K562 (cell line): ENCODE data around the gene TPCN1. TPM values are rescaled to one million over a fixed set of nuclear protein-coding genes. Genes with fewer than 3 reads are reported as not detected.

Source experiments
- GATAD2B ChIP-seq: fragments of 450-650 bp; IDR thresholded peaks from 2 replicates; pipeline ENCODE4 v1.6.1; 2017; ENCODE audit warnings: mild to moderate bottlenecking, borderline replicate concordance
- GTF2F1 ChIP-seq: IDR thresholded peaks from 2 replicates; pipeline ENCODE4 v1.6.1; 2011; ENCODE audit warnings: low read depth, low read length, improper control_type of control experiment
- KLF13 ChIP-seq: fragments of 450-650 bp; IDR thresholded peaks from 2 replicates; pipeline ENCODE4 v1.6.1; 2016; ENCODE audit warnings: missing genetic modification characterization, low read depth, mild to moderate bottlenecking, missing compliant biosample characterization, moderate library complexity, borderline replicate concordance
- MECOM ChIP-seq: fragments of 250-450 bp; sonication (Bioruptor Pico); IDR thresholded peaks from 2 replicates; pipeline ENCODE4 v1.8.0; 2022; ENCODE audit warnings: inconsistent platforms
- PCBP1 ChIP-seq: fragments of 200-400 bp; formaldehyde crosslinking; IDR thresholded peaks from 2 replicates; pipeline ENCODE4 v1.6.1; 2018; ENCODE audit warnings: mild to moderate bottlenecking, low read depth, low read length; ENCODE audit not compliant: poor library complexity, severe bottlenecking
- POLR2H ChIP-seq: IDR thresholded peaks from 2 replicates; pipeline ENCODE4 v1.6.1; 2016; ENCODE audit warnings: missing genetic modification characterization, low read depth, mild to moderate bottlenecking, control low read depth, missing compliant biosample characterization, moderate library complexity
- RBM14 ChIP-seq: fragments of 200-400 bp; formaldehyde crosslinking; IDR thresholded peaks from 2 replicates; pipeline ENCODE4 v1.6.1; 2018; ENCODE audit warnings: low read depth, mild to moderate bottlenecking, low read length, moderate library complexity, borderline replicate concordance; ENCODE audit not compliant: insufficient read depth
- SRSF7 ChIP-seq: fragments of 200-400 bp; formaldehyde crosslinking; optimal IDR thresholded peaks from 2 replicates; pipeline ENCODE3; 2017; ENCODE audit warnings: mild to moderate bottlenecking, low read depth, low read length
- STAG1 ChIP-seq: sonication (generic); formaldehyde crosslinking; IDR thresholded peaks from 2 replicates; pipeline ENCODE4 v1.5.0; 2020; ENCODE audit warnings: missing genetic modification reagents, borderline replicate concordance
- TAL1 ChIP-seq: fragments of 450-650 bp; IDR thresholded peaks from 2 replicates; pipeline ENCODE4 v1.6.1; 2016; ENCODE audit warnings: mild to moderate bottlenecking
- polyA plus RNA-seq, 8 experiments: library from polyadenylated mRNA; depleted of rRNA in 4 of 8; stranded (reverse) in 5 of 8; unstranded in 3 of 8; fragments of >200 nt; fragmentation: Nextera tagmentation in 2 of 8; fragmentation: Illumina TruSeq in 1 of 8; extraction: Ambion mirVana in 2 of 8; extraction: Trizol in 1 of 8; gene quantifications; 2 replicates each; pipeline versions ENCODE4 v1.2.1 to v1.2.3, GENCODE V29; 2011 to 2014; ENCODE audit warnings: inconsistent platforms in 1 of 8, missing spikeins in 1 of 8
- total RNA-seq, 7 experiments: library from RNA; depleted of rRNA in 6 of 7; stranded (reverse); fragments of >200 nt in 6 of 7; fragmentation: Illumina TruSeq in 2 of 7; extraction: Trizol in 2 of 7; gene quantifications; 2 replicates each; pipeline versions ENCODE4 v1.2.1 to v1.2.3, GENCODE V29; 2011 to 2021; ENCODE audit warnings: low replicate concordance in 1 of 7
- TF ChIP-seq, protein P1 (sequence below): fragments of 250-450 bp; sonication (Bioruptor Pico); IDR thresholded peaks from 2 replicates; pipeline ENCODE4 v1.4.0; 2020; ENCODE audit warnings: mild to moderate bottlenecking, moderate library complexity
- TF ChIP-seq, protein P2 (sequence below), 2 experiments: fragments of 200-800 bp in 1 of 2; sonication (Bioruptor generic) in 1 of 2; sonication (generic) in 1 of 2; formaldehyde crosslinking in 1 of 2; IDR thresholded peaks in 1 of 2; conservative IDR thresholded peaks in 1 of 2; 2 replicates each; pipeline versions ENCODE4 v1.5.0 to v1.6.1; 2016 to 2020; ENCODE audit warnings: missing compliant biosample characterization in 1 of 2, missing genetic modification characterization in 1 of 2, missing genetic modification reagents in 1 of 2
- TF ChIP-seq, protein P3 (sequence below): fragments of 250-450 bp; sonication (Bioruptor Pico); IDR thresholded peaks from 2 replicates; pipeline ENCODE4 v1.5.0; 2022; ENCODE audit warnings: mild to moderate bottlenecking
- TF ChIP-seq, protein P4 (sequence below): sonication (generic); formaldehyde crosslinking; IDR thresholded peaks from 2 replicates; pipeline ENCODE4 v1.8.0; 2022; ENCODE audit warnings: missing genetic modification reagents, mild to moderate bottlenecking, moderate library complexity, borderline replicate concordance
- TF ChIP-seq, protein P5 (sequence below): fragments of 250-450 bp; sonication (Bioruptor Pico); IDR thresholded peaks from 2 replicates; pipeline ENCODE4 v1.9.0; 2021; ENCODE audit warnings: mild to moderate bottlenecking, inconsistent platforms

TPCN1 gene
- total and polyA plus RNA-seq, 9 of the 15 experiments (the other 6 are each of a cell fraction or from before 2014, with no cell fraction given), result 0.80 to 23.8 (median 7.4) TPM

DNA sequence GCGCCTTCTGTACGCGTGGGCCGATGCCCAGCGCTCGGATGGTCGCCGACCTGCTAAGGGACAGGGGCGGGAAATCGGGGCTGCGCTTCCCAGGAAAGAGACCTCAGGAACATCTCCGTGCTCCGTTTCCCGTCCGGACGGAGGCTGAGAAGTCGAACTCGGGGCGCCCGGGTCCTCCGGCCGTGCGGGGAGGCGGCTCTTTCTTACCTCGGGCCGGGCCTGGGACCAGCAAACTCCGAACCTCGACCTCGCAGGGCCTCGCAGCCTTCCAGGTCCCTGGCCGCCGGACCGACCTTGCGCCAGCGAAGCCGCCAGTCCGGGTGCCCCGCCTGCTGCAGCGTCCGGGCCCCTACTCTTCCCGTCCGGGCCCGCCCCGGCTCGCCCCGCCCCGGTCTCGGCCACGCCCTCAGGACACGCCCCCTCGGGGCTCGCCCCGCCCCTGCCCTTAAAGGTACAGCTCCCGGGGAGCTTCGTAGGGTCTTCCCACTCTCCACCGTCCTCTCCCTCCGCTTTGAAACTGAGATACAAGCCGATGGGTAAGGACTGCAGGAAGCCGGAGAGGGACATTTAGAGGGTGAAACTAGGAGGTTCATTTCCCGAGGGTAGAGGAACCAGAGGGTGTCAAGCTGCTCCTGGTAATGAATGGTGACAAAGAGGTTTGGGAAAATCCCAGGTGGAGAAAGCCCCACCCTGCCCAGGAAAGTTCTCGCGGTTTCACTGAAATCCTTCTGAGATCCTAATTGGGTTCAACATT, 113.7 kb downstream of the TPCN1 start, which contains the start of gene SLC8B1 (continued):
- TF ChIP-seq KLF13 (tag) (no peak), PCBP1 (no peak), GATAD2B (peak; percentile 25; the same call in 1 of the 2 replicates), MECOM (CRISPR knock-in tag) (no peak), RBM14 (no peak), POLR2H (tag) (peak; percentile 65), TAL1 (no peak), SRSF7 (no peak), STAG1 (CRISPR knock-in tag) (peak; percentile 49), GTF2F1 (no peak)
- TF ChIP-seq, protein P1, sequence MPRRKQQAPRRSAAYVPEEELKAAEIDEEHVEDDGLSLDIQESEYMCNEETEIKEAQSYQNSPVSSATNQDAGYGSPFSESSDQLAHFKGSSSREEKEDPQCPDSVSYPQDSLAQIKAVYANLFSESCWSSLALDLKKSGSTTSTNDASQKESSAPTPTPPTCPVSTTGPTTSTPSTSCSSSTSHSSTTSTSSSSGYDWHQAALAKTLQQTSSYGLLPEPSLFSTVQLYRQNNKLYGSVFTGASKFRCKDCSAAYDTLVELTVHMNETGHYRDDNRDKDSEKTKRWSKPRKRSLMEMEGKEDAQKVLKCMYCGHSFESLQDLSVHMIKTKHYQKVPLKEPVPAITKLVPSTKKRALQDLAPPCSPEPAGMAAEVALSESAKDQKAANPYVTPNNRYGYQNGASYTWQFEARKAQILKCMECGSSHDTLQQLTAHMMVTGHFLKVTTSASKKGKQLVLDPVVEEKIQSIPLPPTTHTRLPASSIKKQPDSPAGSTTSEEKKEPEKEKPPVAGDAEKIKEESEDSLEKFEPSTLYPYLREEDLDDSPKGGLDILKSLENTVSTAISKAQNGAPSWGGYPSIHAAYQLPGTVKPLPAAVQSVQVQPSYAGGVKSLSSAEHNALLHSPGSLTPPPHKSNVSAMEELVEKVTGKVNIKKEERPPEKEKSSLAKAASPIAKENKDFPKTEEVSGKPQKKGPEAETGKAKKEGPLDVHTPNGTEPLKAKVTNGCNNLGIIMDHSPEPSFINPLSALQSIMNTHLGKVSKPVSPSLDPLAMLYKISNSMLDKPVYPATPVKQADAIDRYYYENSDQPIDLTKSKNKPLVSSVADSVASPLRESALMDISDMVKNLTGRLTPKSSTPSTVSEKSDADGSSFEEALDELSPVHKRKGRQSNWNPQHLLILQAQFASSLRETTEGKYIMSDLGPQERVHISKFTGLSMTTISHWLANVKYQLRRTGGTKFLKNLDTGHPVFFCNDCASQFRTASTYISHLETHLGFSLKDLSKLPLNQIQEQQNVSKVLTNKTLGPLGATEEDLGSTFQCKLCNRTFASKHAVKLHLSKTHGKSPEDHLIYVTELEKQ (CRISPR knock-in tag), result no peak
- TF ChIP-seq, protein P2, sequence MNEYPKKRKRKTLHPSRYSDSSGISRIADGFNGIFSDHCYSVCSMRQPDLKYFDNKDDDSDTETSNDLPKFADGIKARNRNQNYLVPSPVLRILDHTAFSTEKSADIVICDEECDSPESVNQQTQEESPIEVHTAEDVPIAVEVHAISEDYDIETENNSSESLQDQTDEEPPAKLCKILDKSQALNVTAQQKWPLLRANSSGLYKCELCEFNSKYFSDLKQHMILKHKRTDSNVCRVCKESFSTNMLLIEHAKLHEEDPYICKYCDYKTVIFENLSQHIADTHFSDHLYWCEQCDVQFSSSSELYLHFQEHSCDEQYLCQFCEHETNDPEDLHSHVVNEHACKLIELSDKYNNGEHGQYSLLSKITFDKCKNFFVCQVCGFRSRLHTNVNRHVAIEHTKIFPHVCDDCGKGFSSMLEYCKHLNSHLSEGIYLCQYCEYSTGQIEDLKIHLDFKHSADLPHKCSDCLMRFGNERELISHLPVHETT (CRISPR knock-in tag; conservative IDR thresholded peaks at IDR 0.05 in 1 of 2, IDR thresholded peaks at IDR 0.05 in 1 of 2), result no peak
- TF ChIP-seq, protein P3, sequence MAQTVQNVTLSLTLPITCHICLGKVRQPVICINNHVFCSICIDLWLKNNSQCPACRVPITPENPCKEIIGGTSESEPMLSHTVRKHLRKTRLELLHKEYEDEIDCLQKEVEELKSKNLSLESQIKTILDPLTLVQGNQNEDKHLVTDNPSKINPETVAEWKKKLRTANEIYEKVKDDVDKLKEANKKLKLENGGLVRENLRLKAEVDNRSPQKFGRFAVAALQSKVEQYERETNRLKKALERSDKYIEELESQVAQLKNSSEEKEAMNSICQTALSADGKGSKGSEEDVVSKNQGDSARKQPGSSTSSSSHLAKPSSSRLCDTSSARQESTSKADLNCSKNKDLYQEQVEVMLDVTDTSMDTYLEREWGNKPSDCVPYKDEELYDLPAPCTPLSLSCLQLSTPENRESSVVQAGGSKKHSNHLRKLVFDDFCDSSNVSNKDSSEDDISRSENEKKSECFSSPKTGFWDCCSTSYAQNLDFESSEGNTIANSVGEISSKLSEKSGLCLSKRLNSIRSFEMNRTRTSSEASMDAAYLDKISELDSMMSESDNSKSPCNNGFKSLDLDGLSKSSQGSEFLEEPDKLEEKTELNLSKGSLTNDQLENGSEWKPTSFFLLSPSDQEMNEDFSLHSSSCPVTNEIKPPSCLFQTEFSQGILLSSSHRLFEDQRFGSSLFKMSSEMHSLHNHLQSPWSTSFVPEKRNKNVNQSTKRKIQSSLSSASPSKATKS, result no peak
- TF ChIP-seq, protein P4, sequence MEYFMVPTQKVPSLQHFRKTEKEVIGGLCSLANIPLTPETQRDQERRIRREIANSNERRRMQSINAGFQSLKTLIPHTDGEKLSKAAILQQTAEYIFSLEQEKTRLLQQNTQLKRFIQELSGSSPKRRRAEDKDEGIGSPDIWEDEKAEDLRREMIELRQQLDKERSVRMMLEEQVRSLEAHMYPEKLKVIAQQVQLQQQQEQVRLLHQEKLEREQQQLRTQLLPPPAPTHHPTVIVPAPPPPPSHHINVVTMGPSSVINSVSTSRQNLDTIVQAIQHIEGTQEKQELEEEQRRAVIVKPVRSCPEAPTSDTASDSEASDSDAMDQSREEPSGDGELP, result peak; percentile 9; the same call in 1 of the 2 replicates
- TF ChIP-seq, protein P5, sequence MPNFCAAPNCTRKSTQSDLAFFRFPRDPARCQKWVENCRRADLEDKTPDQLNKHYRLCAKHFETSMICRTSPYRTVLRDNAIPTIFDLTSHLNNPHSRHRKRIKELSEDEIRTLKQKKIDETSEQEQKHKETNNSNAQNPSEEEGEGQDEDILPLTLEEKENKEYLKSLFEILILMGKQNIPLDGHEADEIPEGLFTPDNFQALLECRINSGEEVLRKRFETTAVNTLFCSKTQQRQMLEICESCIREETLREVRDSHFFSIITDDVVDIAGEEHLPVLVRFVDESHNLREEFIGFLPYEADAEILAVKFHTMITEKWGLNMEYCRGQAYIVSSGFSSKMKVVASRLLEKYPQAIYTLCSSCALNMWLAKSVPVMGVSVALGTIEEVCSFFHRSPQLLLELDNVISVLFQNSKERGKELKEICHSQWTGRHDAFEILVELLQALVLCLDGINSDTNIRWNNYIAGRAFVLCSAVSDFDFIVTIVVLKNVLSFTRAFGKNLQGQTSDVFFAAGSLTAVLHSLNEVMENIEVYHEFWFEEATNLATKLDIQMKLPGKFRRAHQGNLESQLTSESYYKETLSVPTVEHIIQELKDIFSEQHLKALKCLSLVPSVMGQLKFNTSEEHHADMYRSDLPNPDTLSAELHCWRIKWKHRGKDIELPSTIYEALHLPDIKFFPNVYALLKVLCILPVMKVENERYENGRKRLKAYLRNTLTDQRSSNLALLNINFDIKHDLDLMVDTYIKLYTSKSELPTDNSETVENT, result peak; percentile 65; the same call in 1 of the 2 replicates
